H9 (cell line): ENCODE results near the gene ARSI. TPM values are rescaled to one million over a fixed set of nuclear protein-coding genes. Genes with fewer than 3 reads are reported as not detected.

ENCODE experiments used
- DNase-seq: peaks from one replicate; pipeline ENCODE4 v3.0.0-alpha.2; 2017
- H2AFZ ChIP-seq: one replicate; pipeline ENCODE4 v1.6.1; 2013; ENCODE audit warnings: mild to moderate bottlenecking, low read length, control low read depth, moderate library complexity
- H2AK5ac ChIP-seq: 2 replicates; pipeline ENCODE4 v1.6.1; 2013; ENCODE audit warnings: low read length, control low read depth, mixed read lengths; ENCODE audit not compliant: insufficient read length
- H2BK120ac ChIP-seq: one replicate; pipeline ENCODE4 v1.6.1; 2013; ENCODE audit warnings: low read depth, mild to moderate bottlenecking, low read length, control low read depth, inconsistent platforms; ENCODE audit not compliant: poor library complexity, severe bottlenecking
- H2BK12ac ChIP-seq: 2 replicates; pipeline ENCODE4 v1.6.1; 2013; ENCODE audit warnings: low read length, control low read depth, mixed read lengths, low read depth; ENCODE audit not compliant: insufficient read length
- H2BK15ac ChIP-seq: 2 replicates; pipeline ENCODE4 v1.6.1; 2013; ENCODE audit warnings: low read depth, low read length, control low read depth
- H2BK20ac ChIP-seq: one replicate; pipeline ENCODE4 v1.6.1; 2013; ENCODE audit warnings: low read depth, mild to moderate bottlenecking, low read length, control low read depth, inconsistent platforms; ENCODE audit not compliant: poor library complexity, severe bottlenecking
- H2BK5ac ChIP-seq: 2 replicates; pipeline ENCODE4 v1.6.1; 2013; ENCODE audit warnings: low read length, control low read depth, mixed read lengths; ENCODE audit not compliant: insufficient read length
- H3K14ac ChIP-seq: 2 replicates; pipeline ENCODE4 v1.6.1; 2013; ENCODE audit warnings: low read length, control low read depth; ENCODE audit not compliant: insufficient read depth
- H3K18ac ChIP-seq: 2 replicates; pipeline ENCODE4 v1.6.1; 2013; ENCODE audit warnings: low read depth, mild to moderate bottlenecking, mixed read lengths, low read length, control low read depth; ENCODE audit not compliant: insufficient read length
- H3K23ac ChIP-seq: 2 replicates; pipeline ENCODE4 v1.6.1; 2013; ENCODE audit warnings: low read length, control low read depth, mixed read lengths, low read depth; ENCODE audit not compliant: insufficient read length
- H3K23me2 ChIP-seq: 2 replicates; pipeline ENCODE4 v1.6.1; 2013; ENCODE audit warnings: low read depth, mild to moderate bottlenecking, mixed read lengths, low read length, control low read depth; ENCODE audit not compliant: insufficient read length, poor library complexity, severe bottlenecking
- H3K27ac ChIP-seq: 2 replicates; pipeline ENCODE4 v1.5.1; 2013; ENCODE audit warnings: low read length, control low read depth, mixed read lengths, low read depth; ENCODE audit not compliant: insufficient read length
- H3K27me3 ChIP-seq: 2 replicates; pipeline ENCODE4 v1.6.1; 2013; ENCODE audit warnings: low read length, control low read depth, inconsistent platforms; ENCODE audit not compliant: insufficient read depth
- H3K4ac ChIP-seq: 2 replicates; pipeline ENCODE4 v1.6.1; 2013; ENCODE audit warnings: low read depth, mild to moderate bottlenecking, control low read depth, inconsistent platforms, low read length, moderate library complexity
- H3K4me1 ChIP-seq: 2 replicates; pipeline ENCODE4 v1.6.1; 2013; ENCODE audit warnings: low read length, control low read depth, inconsistent platforms; ENCODE audit not compliant: insufficient read depth
- H3K4me2 ChIP-seq: 2 replicates; pipeline ENCODE4 v1.6.1; 2013; ENCODE audit warnings: low read length, control low read depth, mixed read lengths; ENCODE audit not compliant: insufficient read length, insufficient read depth
- H3K56ac ChIP-seq: 2 replicates; pipeline ENCODE4 v1.6.1; 2013; ENCODE audit warnings: low read depth, mild to moderate bottlenecking, mixed read lengths, low read length, control low read depth; ENCODE audit not compliant: insufficient read length
- H3K79me1 ChIP-seq: 2 replicates; pipeline ENCODE4 v1.6.1; 2013; ENCODE audit warnings: low read depth, mild to moderate bottlenecking, moderate library complexity, low read length, control low read depth, inconsistent platforms; ENCODE audit not compliant: insufficient read depth, poor library complexity, severe bottlenecking
- H3K79me2 ChIP-seq: 2 replicates; pipeline ENCODE4 v1.6.1; 2013; ENCODE audit warnings: low read length, control low read depth, inconsistent platforms; ENCODE audit not compliant: insufficient read depth
- H3K9ac ChIP-seq: 2 replicates; pipeline ENCODE4 v1.6.1; 2013; ENCODE audit warnings: low read length, control low read depth, mixed read lengths; ENCODE audit not compliant: insufficient read length; ENCODE audit errors: extremely low read depth
- H3K9me3 ChIP-seq: one replicate; pipeline ENCODE4 v1.6.1; 2013; ENCODE audit warnings: low read depth, low read length, inconsistent platforms; ENCODE audit not compliant: control insufficient read depth
- H3T11ph ChIP-seq: one replicate; pipeline ENCODE4 v1.6.1; 2013; ENCODE audit warnings: mild to moderate bottlenecking, low read length, control low read depth, inconsistent platforms
- H4K20me1 ChIP-seq: one replicate; pipeline ENCODE4 v1.6.1; 2013; ENCODE audit not compliant: control insufficient read depth, insufficient read length, insufficient read depth
- H4K5ac ChIP-seq: 2 replicates; pipeline ENCODE4 v1.6.1; 2013; ENCODE audit warnings: low read depth, mild to moderate bottlenecking, mixed read lengths, low read length, control low read depth; ENCODE audit not compliant: insufficient read length
- H4K8ac ChIP-seq: replicated peaks from 2 replicates; pipeline ENCODE4 v1.6.1; 2013; ENCODE audit warnings: low read length, control low read depth, mixed read lengths, low read depth; ENCODE audit not compliant: insufficient read length
- H4K91ac ChIP-seq: 2 replicates; pipeline ENCODE4 v1.6.1; 2013; ENCODE audit warnings: low read depth, mild to moderate bottlenecking, moderate library complexity, mixed read lengths, low read length, control low read depth; ENCODE audit not compliant: insufficient read length
- H3K27ac Mint-ChIP-seq, 3 experiments: 2 replicates in 2 of 3; 3 replicates in 1 of 3; pipeline ENCODE4 v1.8.0; 2020 to 2021; ENCODE audit warnings: mixed read lengths in 3 of 3, mild to moderate bottlenecking in 1 of 3, moderate library complexity in 1 of 3
- H3K27me3 Mint-ChIP-seq: 2 replicates; pipeline ENCODE4 v1.8.0; 2021; ENCODE audit warnings: low read depth, mild to moderate bottlenecking, moderate library complexity, mixed read lengths
- H3K36me3 Mint-ChIP-seq, 3 experiments: 2 replicates in 2 of 3; 3 replicates in 1 of 3; pipeline ENCODE4 v1.8.0; 2020 to 2021; ENCODE audit warnings: low read depth in 3 of 3, mixed read lengths in 3 of 3; ENCODE audit not compliant: insufficient read depth in 1 of 3
- H3K4me1 Mint-ChIP-seq, 2 experiments: 2 replicates each; pipeline ENCODE4 v1.8.0; 2020; ENCODE audit warnings: mixed read lengths in 2 of 2
- H3K4me3 Mint-ChIP-seq, 2 experiments: 2 replicates in 1 of 2; 3 replicates in 1 of 2; pipeline ENCODE4 v1.8.0; 2020 to 2021; ENCODE audit warnings: mild to moderate bottlenecking in 2 of 2, mixed read lengths in 2 of 2, moderate library complexity in 1 of 2
- H3K9me3 Mint-ChIP-seq, 2 experiments: 2 replicates in 1 of 2; 3 replicates in 1 of 2; pipeline ENCODE4 v1.8.0; 2020; ENCODE audit warnings: mild to moderate bottlenecking in 2 of 2, mixed read lengths in 2 of 2, moderate library complexity in 1 of 2
- CTCF ChIP-seq: fragments of 200-600 bp; sonication (generic); conservative IDR thresholded peaks from 3 replicates; pipeline ENCODE4 v1.8.0; 2021; ENCODE audit warnings: antibody characterized with exemption, mild to moderate bottlenecking
- WGBS: extraction: QIAGEN DNeasy Blood & Tissue Kit; methylation state at CpG from one replicate; pipeline ENCODE4 v1.1.7; 2013; ENCODE audit warnings: missing lambda C conversion rate, low lambda C conversion rate, mixed read lengths; ENCODE audit not compliant: insufficient read length; ENCODE audit errors: extremely low coverage; 5-methylcytosine and 5-hydroxymethylcytosine counted together
- total RNA-seq: library from RNA; stranded (reverse); gene quantifications from 2 replicates; pipeline ENCODE4 v1.2.1, GENCODE V29; 2021

Gene ARSI
- total RNA-seq, 1 experiment from 2014 or later = 1.7 TPM

- H3K4me1 ChIP-seq = no peaks in the 10 kb centered on the region
- H2BK12ac ChIP-seq = no peak overlapping the region
- H3K79me1 ChIP-seq = no peaks in the 10 kb centered on the region
- no peaks in the 10 kb centered on the region for H3K27me3 ChIP-seq
- H3K18ac ChIP-seq = no peak overlapping the region
- H4K20me1 ChIP-seq = no peaks in the 10 kb centered on the region
- no peak overlapping the region for H2AFZ ChIP-seq
- H3K9ac ChIP-seq = no peak overlapping the region
- no peak overlapping the region for H3K23ac ChIP-seq
- no peak overlapping the region for H2BK15ac ChIP-seq
- H3K4me1 Mint-ChIP-seq = peaks cover 15 to 18% of the 10 kb centered on the region in 2 experiments
- no peak for DNase-seq
- H3K56ac ChIP-seq = no peak overlapping the region
- H3K4ac ChIP-seq = no peak overlapping the region
- no peak overlapping the region for H2BK20ac ChIP-seq
- no CpG with 5 or more reads among the region's 6 CpGs for WGBS
- no peak overlapping the region for H2BK120ac ChIP-seq
- no peaks in the 10 kb centered on the region for H3K9me3 ChIP-seq
- no peak overlapping the region for H3T11ph ChIP-seq
- no peak overlapping the region for H4K91ac ChIP-seq
- no peaks in the 10 kb centered on the region for H3K23me2 ChIP-seq
- no peaks in the 10 kb centered on the region for H3K36me3 Mint-ChIP-seq
- no peaks in the 10 kb centered on the region for H3K79me2 ChIP-seq
- no peak overlapping the region for H3K4me2 ChIP-seq
- H3K9me3 Mint-ChIP-seq = no peaks in the 10 kb centered on the region
- H3K14ac ChIP-seq = no peak overlapping the region
- TF ChIP-seq CTCF = no peak
- H3K27ac ChIP-seq = no peak overlapping the region
- H4K5ac ChIP-seq = no peak overlapping the region
- H2AK5ac ChIP-seq = no peak overlapping the region
- H2BK5ac ChIP-seq = no peak overlapping the region
- H3K27ac Mint-ChIP-seq = no peak overlapping the region
- H3K27me3 Mint-ChIP-seq = peaks cover 5% of the 10 kb centered on the region
- no peak overlapping the region for H4K8ac ChIP-seq
- no peak overlapping the region for H3K4me3 Mint-ChIP-seq
Observed at GRCh38 chr5:150312518-150312917, 9.8 kb upstream of the ARSI start.
